ENCODE measurements around the gene PHAF1. TPM values are rescaled to one million over a fixed set of nuclear protein-coding genes. Genes with fewer than 3 reads are reported as not detected.

The PHAF1 gene
- total and polyA plus RNA-seq, 2 of the 8 experiments (the other 6 are each of a cell fraction or from before 2014, with no cell fraction given), result 18.6 to 26.4 TPM

DNA sequence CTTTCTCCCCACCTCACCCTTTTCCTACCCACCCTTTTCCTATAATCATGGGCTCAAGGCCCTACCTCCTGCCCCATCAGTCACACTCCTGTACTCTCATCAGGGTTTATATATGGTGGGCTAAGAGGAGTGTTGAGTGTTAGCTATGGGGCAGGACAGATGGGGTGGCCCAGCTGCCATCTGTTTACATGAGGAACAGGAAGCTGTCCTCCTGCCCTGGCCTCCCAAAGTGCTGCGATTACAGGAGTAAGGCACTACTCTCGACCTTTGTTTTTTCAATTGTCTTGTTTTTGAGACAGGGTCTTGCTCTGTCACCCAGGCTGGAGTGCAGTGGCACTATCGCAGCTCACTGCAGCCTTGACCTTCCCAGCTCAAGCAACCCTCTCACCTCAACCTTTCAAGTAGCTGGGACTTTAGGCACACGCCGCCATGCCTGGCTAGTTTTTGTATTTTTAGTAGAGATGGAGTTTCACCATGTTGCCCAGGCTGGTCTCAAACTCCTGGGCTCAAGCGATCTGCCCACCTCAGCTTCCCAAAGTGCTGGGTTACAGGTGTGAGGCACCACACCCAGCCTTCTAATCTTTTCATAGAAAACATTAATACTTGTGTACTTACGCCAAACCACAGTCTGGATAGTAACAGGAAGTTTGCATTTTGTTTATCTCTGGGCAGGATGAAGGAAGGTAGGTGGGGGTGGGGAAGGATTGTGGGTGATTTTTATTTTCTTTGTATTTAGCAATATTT, 48.3 kb downstream of the PHAF1 start:
- H2BK15ac ChIP-seq (ENCODE audit: low read length), result peak overlapping the region; percentile 12; the same call in 1 of the 2 replicates
- no peak overlapping the region for H2BK120ac ChIP-seq (replicated peaks; ENCODE audit: low read depth, low read length)
- H3K9ac ChIP-seq (replicated peaks in 1 of 4; ENCODE audit: extremely low read depth in 1 of 4, low read depth in 3 of 4, low read length in 3 of 4), result no peak overlapping the region
- DNase-seq (ENCODE audit: low read depth in 1 of 2, low spot score in 2 of 2) (no peak), FAIRE-seq (no peak)
- H3K36me3 ChIP-seq (ENCODE audit: control insufficient read depth in 2 of 4, insufficient read depth in 4 of 4, low read length in 3 of 4), result 0 out of 8 replicates have a peak, but pooled peaks cover 0 to 4% (median 0%) of the 10 kb centered on the region in 4 experiments
- no peak overlapping the region for H4K91ac ChIP-seq (replicated peaks; ENCODE audit: insufficient read length, low read length)
- no peaks in the 10 kb centered on the region for H3K9me3 ChIP-seq (ENCODE audit: insufficient read depth in 2 of 2, low read depth in 1 of 2, low read length in 1 of 2)
- H2BK5ac ChIP-seq (ENCODE audit: low read depth, low read length), result no peak overlapping the region
- H3K4ac ChIP-seq (replicated peaks; ENCODE audit: insufficient read length, low read depth, low read length), result no peak overlapping the region
- WGBS, 2 experiments (ENCODE audit: extremely low coverage in 1 of 2, insufficient coverage in 1 of 2, insufficient read length in 1 of 2, insufficient replicate concordance in 2 of 2, low coverage in 1 of 2, low lambda C conversion rate in 2 of 2, missing lambda C conversion rate in 1 of 2), result 48% methylated on average over 7 of the region's 7 CpGs; no CpG with 5 or more reads in 1 of the 2 experiments
- H3K79me2 ChIP-seq (ENCODE audit: control insufficient read depth in 1 of 2, insufficient read depth in 2 of 2, low read length in 2 of 2), result no peaks in the 10 kb centered on the region
- ChIA-PET CTCF (ENCODE audit: partially characterized antibody) (interaction anchor here (0.6 to 14.1 kb wide), 20 partner anchors 9 to 204 kb away, joined by 3 to 291 read pairs (median 5); partner anchors contain the start of genes CES3, E2F4, FBXL8 and HSF4), POLR2A (ENCODE audit: partially characterized antibody) (interaction anchor here (0.9 to 1.5 kb wide), 2 partner anchors 16 to 209 kb away, joined by 4 to 10 read pairs; no protein-coding TSS in a partner anchor)
- H3K4me2 ChIP-seq (ENCODE audit: insufficient read depth in 1 of 2, low read depth in 2 of 2, low read length in 2 of 2), result peak overlapping the region in 1 of 2 experiments; percentile 74; a peak in 1 of 4 replicates
- H3K4me3 ChIP-seq (ENCODE audit: extremely low read depth in 1 of 4, insufficient read depth in 2 of 4, low read depth in 3 of 4, low read length in 4 of 4), result no peak overlapping the region
- H3K23ac ChIP-seq (ENCODE audit: insufficient read length), result no peak overlapping the region
- TF ChIP-seq KDM4A (IDR thresholded peaks at IDR 0.05; ENCODE audit: low read depth, low read length, severe bottlenecking) (no peak), SUZ12 (IDR thresholded peaks at IDR 0.05; ENCODE audit: low read length) (peak; percentile 10; the same call in 1 of the 2 replicates), EZH2 (IDR thresholded peaks at IDR 0.05; ENCODE audit: low read depth, low read length, severe bottlenecking) (peak; percentile 6)
- no peak overlapping the region for H2AFZ ChIP-seq (ENCODE audit: low read length)
- H2BK12ac ChIP-seq (ENCODE audit: low read depth, low read length), result no peak overlapping the region
- no peak overlapping the region for H3K18ac ChIP-seq (ENCODE audit: extremely low read depth, low read length)
- no peak overlapping the region for H3K56ac ChIP-seq (replicated peaks; ENCODE audit: insufficient read length, low read depth, low read length)
- H3K27me3 ChIP-seq (replicated peaks in 1 of 4; ENCODE audit: control insufficient read depth in 3 of 4, extremely low read depth in 1 of 4, insufficient read depth in 3 of 4, low read length in 3 of 4), result peaks cover 91 to 100% (median 98%) of the 10 kb centered on the region in 4 experiments
- no peak overlapping the region for H2BK20ac ChIP-seq (ENCODE audit: low read length)
- no peaks in the 10 kb centered on the region for H3K79me1 ChIP-seq (ENCODE audit: low read depth, low read length)
- no peak overlapping the region for H4K5ac ChIP-seq (ENCODE audit: insufficient read length, low read depth, low read length)
- peaks cover 0 to 20% (median 11%) of the 10 kb centered on the region in 4 experiments; a peak in 6 of 7 replicates for H3K4me1 ChIP-seq (replicated peaks in 1 of 4; ENCODE audit: control insufficient read depth in 3 of 4, insufficient read depth in 4 of 4, low read length in 3 of 4)
- H4K20me1 ChIP-seq (replicated peaks in 1 of 2; ENCODE audit: control insufficient read depth in 1 of 2, insufficient read depth in 2 of 2, low read length in 2 of 2), result peaks cover 10 to 20% of the 10 kb centered on the region in 2 experiments
- H3K23me2 ChIP-seq (ENCODE audit: low read depth, low read length), result peaks cover 14% of the 10 kb centered on the region
- no peak overlapping the region for H2AK5ac ChIP-seq (ENCODE audit: low read depth, low read length)
- H3K14ac ChIP-seq (ENCODE audit: insufficient read length), result no peak overlapping the region
- no peak overlapping the region for H3K27ac ChIP-seq (ENCODE audit: low read depth, low read length)
- no peak overlapping the region for H4K8ac ChIP-seq (ENCODE audit: extremely low read depth, insufficient read depth, low read length)

Measured in H1 (cell line).